ENCODE results near the gene PAQR3. TPM values are rescaled to one million over a fixed set of nuclear protein-coding genes. Genes with fewer than 3 reads are reported as not detected.

The PAQR3 gene
- total RNA-seq, 2 donors from 2014 or later = 13.1 to 16.4 TPM

DNA sequence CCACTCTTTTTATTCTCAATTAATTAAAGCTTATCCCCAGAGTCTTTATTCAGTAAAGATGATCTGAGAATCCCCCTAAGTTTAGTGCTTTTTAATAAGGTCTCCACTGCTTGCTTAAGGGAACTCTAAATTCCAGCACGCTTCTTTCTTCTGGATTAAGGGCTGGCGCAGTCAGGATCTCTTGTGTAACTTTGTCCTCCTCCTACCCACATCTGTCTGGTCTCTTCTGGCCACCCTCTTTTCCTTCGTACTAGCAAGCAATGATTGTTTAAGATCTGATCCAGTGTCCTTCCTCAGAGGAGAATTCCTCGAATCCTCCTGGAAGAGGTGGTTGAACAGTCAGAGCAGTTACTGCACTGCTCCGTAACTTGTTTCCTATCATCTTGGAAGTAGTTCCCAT is 14.0 kb upstream of the PAQR3 start:
- intact Hi-C loops (cut with DNase I) = loop anchor here (5.0 kb wide), 3 partner anchors 624 to 1384 kb away; partner anchors contain the start of gene CFAP299
- no peak overlapping the region for H3K27ac ChIP-seq
- no peak for TF ChIP-seq CTCF (IDR thresholded peaks at IDR 0.05)
- no peak overlapping the region for H3K9ac ChIP-seq (ENCODE audit: low read depth in 2 of 2, low read length in 2 of 2)
- no peaks in the 10 kb centered on the region for H3K27me3 ChIP-seq
- no peaks in the 10 kb centered on the region for H3K9me3 ChIP-seq
- no peaks in the 10 kb centered on the region for H3K4me1 ChIP-seq
- no peaks in the 10 kb centered on the region for H3K36me3 ChIP-seq
- no peak overlapping the region for H3K4me3 ChIP-seq
- DNase-seq = no peak

DNA sequence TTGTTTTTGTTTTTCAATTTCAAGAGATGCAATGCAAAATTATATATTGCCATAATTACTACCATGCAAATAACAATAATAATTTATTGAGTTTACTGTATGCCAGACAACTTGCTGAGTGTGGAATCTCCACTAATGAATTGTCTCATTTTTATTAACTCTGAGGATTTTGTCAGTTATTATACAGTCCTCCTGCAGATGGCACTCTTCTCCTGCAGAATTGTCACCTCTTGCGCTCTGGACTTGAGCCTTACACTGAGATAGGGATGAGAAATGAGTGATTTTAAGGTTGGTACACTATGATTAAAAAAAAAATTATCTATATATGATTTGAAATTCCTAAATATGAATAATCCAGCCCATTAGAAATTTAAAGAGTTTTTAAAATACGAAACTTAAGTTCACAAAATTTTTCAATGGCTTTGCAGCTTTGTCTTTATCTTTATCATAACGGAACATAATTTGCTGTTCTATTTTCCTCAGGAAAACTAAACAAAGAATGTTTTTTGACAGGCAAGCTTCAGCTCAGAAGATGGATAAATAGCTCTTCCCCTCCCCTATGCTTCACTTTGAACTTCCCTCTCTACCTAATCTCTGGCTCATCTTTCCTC is 12.7 kb upstream of the PAQR3 start:
- Histone ChIP-seq H3K27me3 (no peaks in the 10 kb centered on the region), H3K4me3 (no peak overlapping the region), H3K9me3 (no peaks in the 10 kb centered on the region), H3K27ac (no peak overlapping the region), H3K4me1 (no peaks in the 10 kb centered on the region), H3K9ac (ENCODE audit: low read depth in 2 of 2, low read length in 2 of 2) (no peak overlapping the region), H3K36me3 (no peaks in the 10 kb centered on the region)
- DNase-seq = no peak
- peak; percentile 44 for TF ChIP-seq CTCF (IDR thresholded peaks at IDR 0.05)
- intact Hi-C loops (cut with DNase I) = loop anchor here (5.0 kb wide), 3 partner anchors 625 to 1385 kb away; partner anchors contain the start of gene CFAP299

- Histone ChIP-seq H3K9ac (ENCODE audit: low read depth in 2 of 2, low read length in 2 of 2) (no peak overlapping the region), H3K27ac (no peak overlapping the region), H3K27me3 (no peaks in the 10 kb centered on the region), H3K4me1 (no peaks in the 10 kb centered on the region), H3K36me3 (no peaks in the 10 kb centered on the region), H3K9me3 (no peaks in the 10 kb centered on the region), H3K4me3 (no peak overlapping the region)
- no peak for DNase-seq
- no peak for TF ChIP-seq CTCF (IDR thresholded peaks at IDR 0.05)
- intact Hi-C loops (cut with DNase I) = loop anchor here (5.0 kb wide), 3 partner anchors 628 to 1388 kb away; partner anchors contain the start of gene CFAP299
Observed at GRCh38 chr4:78949735-78950134, 10.5 kb upstream of the PAQR3 start.

- H3K9ac ChIP-seq (ENCODE audit: low read depth in 2 of 2, low read length in 2 of 2) = no peak overlapping the region
- H3K9me3 ChIP-seq = no peaks in the 10 kb centered on the region
- no peaks in the 10 kb centered on the region for H3K27me3 ChIP-seq
- no peak for TF ChIP-seq CTCF (IDR thresholded peaks at IDR 0.05)
- no peaks in the 10 kb centered on the region for H3K36me3 ChIP-seq
- H3K27ac ChIP-seq = no peak overlapping the region
- H3K4me3 ChIP-seq = no peak overlapping the region
- no peaks in the 10 kb centered on the region for H3K4me1 ChIP-seq
- no peak for DNase-seq
- intact Hi-C loops (cut with DNase I) = no loop called here
Observed at GRCh38 chr4:78945651-78946179, 6.5 kb upstream of the PAQR3 start.

- Histone ChIP-seq H3K9ac (ENCODE audit: low read depth in 2 of 2, low read length in 2 of 2) (no peak overlapping the region), H3K27ac (no peak overlapping the region), H3K36me3 (no peaks in the 10 kb centered on the region), H3K4me1 (no peaks in the 10 kb centered on the region), H3K9me3 (no peaks in the 10 kb centered on the region), H3K4me3 (no peak overlapping the region), H3K27me3 (no peaks in the 10 kb centered on the region)
- no peak for TF ChIP-seq CTCF (IDR thresholded peaks at IDR 0.05)
- intact Hi-C loops (cut with DNase I) = no loop called here
- DNase-seq = no peak
Observed at GRCh38 chr4:78944381-78944780, 5.1 kb upstream of the PAQR3 start.

Data from colonic mucosa (tissue), 4 donors.